H1 (cell line): ENCODE measurements around the gene MSMP. TPM values are rescaled to one million over a fixed set of nuclear protein-coding genes. Genes with fewer than 3 reads are reported as not detected.

Experiments
- CTCF ChIA-PET: fragments of 300-600 bp; sonication (Branson Sonifier 250); formaldehyde crosslinking; loops from one replicate; lab custom pipeline; 2021; ENCODE audit not compliant: partially characterized antibody; lab: Charles Lee
- POLR2A ChIA-PET: fragments of 300-600 bp; sonication (Branson Sonifier 250); formaldehyde crosslinking; loops from one replicate; lab custom pipeline; 2021; ENCODE audit warnings: inconsistent platforms; ENCODE audit not compliant: partially characterized antibody; lab: Charles Lee
- DNase-seq, 2 experiments: peaks; one replicate each; pipeline versions ENCODE4 v3.0.0 to v3.0.0-alpha.2; 2010 to 2022; ENCODE audit warnings: low spot score in 2 of 2, low read depth in 1 of 2, mixed read lengths in 1 of 2
- FAIRE-seq: peaks from 2 replicates; lab custom pipeline; 2011; peaks lifted over from hg19 to GRCh38; lab: Jason Lieb, UNC
- H2AFZ ChIP-seq: 2 replicates; pipeline ENCODE4 v1.8.1; 2012; ENCODE audit warnings: low read length, inconsistent platforms
- H2AK5ac ChIP-seq: 2 replicates; pipeline ENCODE4 v1.6.1; 2013; ENCODE audit warnings: low read depth, low read length
- H2BK120ac ChIP-seq: replicated peaks from 2 replicates; pipeline ENCODE3; 2013; ENCODE audit warnings: low read depth, low read length, inconsistent platforms
- H2BK12ac ChIP-seq: 2 replicates; pipeline ENCODE4 v1.6.1; 2013; ENCODE audit warnings: low read depth, low read length
- H2BK15ac ChIP-seq: 2 replicates; pipeline ENCODE4 v1.6.1; 2013; ENCODE audit warnings: low read length
- H2BK20ac ChIP-seq: 2 replicates; pipeline ENCODE4 v1.6.1; 2013; ENCODE audit warnings: low read length
- H2BK5ac ChIP-seq: 2 replicates; pipeline ENCODE4 v1.6.1; 2013; ENCODE audit warnings: low read depth, low read length
- H3K14ac ChIP-seq: 2 replicates; pipeline ENCODE4 v1.6.1; 2013; ENCODE audit warnings: inconsistent platforms; ENCODE audit not compliant: insufficient read length
- H3K18ac ChIP-seq: 2 replicates; pipeline ENCODE4 v1.6.1; 2013; ENCODE audit warnings: low read length; ENCODE audit errors: extremely low read depth
- H3K23ac ChIP-seq: 2 replicates; pipeline ENCODE4 v1.6.1; 2013; ENCODE audit warnings: inconsistent platforms; ENCODE audit not compliant: insufficient read length
- H3K23me2 ChIP-seq: 2 replicates; pipeline ENCODE4 v1.6.1; 2013; ENCODE audit warnings: low read depth, low read length
- H3K27ac ChIP-seq: 2 replicates; pipeline ENCODE4 v1.6.1; 2011; ENCODE audit warnings: low read depth, low read length, inconsistent platforms
- H3K27me3 ChIP-seq, 4 experiments: replicated peaks in 1 of 4; 1 replicate in 1 of 4; 2 replicates in 3 of 4; pipeline versions ENCODE4 v1.6.1 to v1.8.1; 2011 to 2013; ENCODE audit warnings: low read length in 3 of 4, mild to moderate bottlenecking in 3 of 4, inconsistent platforms in 2 of 4, mixed read lengths in 2 of 4, moderate library complexity in 1 of 4; ENCODE audit not compliant: control insufficient read depth in 3 of 4, insufficient read depth in 3 of 4; ENCODE audit errors: extremely low read depth in 1 of 4
- H3K36me3 ChIP-seq, 4 experiments: 2 replicates each; pipeline versions ENCODE4 v1.6.1 to v1.8.1; 2011 to 2013; ENCODE audit warnings: mild to moderate bottlenecking in 4 of 4, low read length in 3 of 4, moderate library complexity in 2 of 4, control low read depth in 1 of 4, inconsistent platforms in 1 of 4; ENCODE audit not compliant: insufficient read depth in 4 of 4, control insufficient read depth in 2 of 4
- H3K4ac ChIP-seq: replicated peaks from 2 replicates; pipeline ENCODE3; 2013; ENCODE audit warnings: low read length, low read depth, mixed read lengths, inconsistent platforms; ENCODE audit not compliant: insufficient read length
- H3K4me1 ChIP-seq, 4 experiments: replicated peaks in 1 of 4; 1 replicate in 1 of 4; 2 replicates in 3 of 4; pipeline versions ENCODE4 v1.6.1 to v1.8.1; 2011 to 2013; ENCODE audit warnings: low read length in 3 of 4, inconsistent platforms in 2 of 4, mixed read lengths in 1 of 4; ENCODE audit not compliant: insufficient read depth in 4 of 4, control insufficient read depth in 3 of 4
- H3K4me2 ChIP-seq, 2 experiments: 2 replicates each; pipeline versions ENCODE4 v1.6.1 to v1.8.1; 2011 to 2013; ENCODE audit warnings: low read depth in 2 of 2, low read length in 2 of 2, control low read depth in 1 of 2, inconsistent platforms in 1 of 2, mild to moderate bottlenecking in 1 of 2; ENCODE audit not compliant: insufficient read depth in 1 of 2
- H3K4me3 ChIP-seq, 4 experiments: fragments of 200-600, 300-600 bp in 1 of 4; sonication (generic), shearing (Covaris generic), sonication (Bioruptor Twin) in 1 of 4; 2 replicates each; pipeline versions ENCODE4 v1.5.1 to v1.8.1; 2011 to 2016; ENCODE audit warnings: low read length in 4 of 4, low read depth in 3 of 4, control low read depth in 2 of 4, inconsistent platforms in 2 of 4, mild to moderate bottlenecking in 2 of 4, mixed read lengths in 1 of 4, moderate library complexity in 1 of 4; ENCODE audit not compliant: insufficient read depth in 2 of 4; ENCODE audit errors: extremely low read depth in 1 of 4
- H3K56ac ChIP-seq: replicated peaks from 2 replicates; pipeline ENCODE3; 2013; ENCODE audit warnings: low read depth, mild to moderate bottlenecking, mixed read lengths, low read length, inconsistent platforms; ENCODE audit not compliant: insufficient read length
- H3K79me1 ChIP-seq: 2 replicates; pipeline ENCODE4 v1.6.1; 2013; ENCODE audit warnings: low read depth, low read length, control low read depth
- H3K79me2 ChIP-seq, 2 experiments: 2 replicates each; pipeline versions ENCODE4 v1.6.1 to v1.8.1; 2012 to 2013; ENCODE audit warnings: low read length in 2 of 2, mild to moderate bottlenecking in 2 of 2, inconsistent platforms in 1 of 2; ENCODE audit not compliant: insufficient read depth in 2 of 2, control insufficient read depth in 1 of 2
- H3K9ac ChIP-seq, 4 experiments: replicated peaks in 1 of 4; 1 replicate in 1 of 4; 2 replicates in 3 of 4; pipeline versions ENCODE4 v1.6.1 to v1.8.1; 2011 to 2013; ENCODE audit warnings: low read depth in 3 of 4, low read length in 3 of 4, control low read depth in 2 of 4, mild to moderate bottlenecking in 2 of 4, moderate library complexity in 2 of 4, inconsistent platforms in 1 of 4; ENCODE audit errors: extremely low read depth in 1 of 4
- H3K9me3 ChIP-seq, 2 experiments: 2 replicates each; pipeline versions ENCODE4 v1.6.1 to v1.8.1; 2012 to 2013; ENCODE audit warnings: mild to moderate bottlenecking in 2 of 2, moderate library complexity in 2 of 2, control low read depth in 1 of 2, inconsistent platforms in 1 of 2, low read depth in 1 of 2, low read length in 1 of 2, mixed read lengths in 1 of 2; ENCODE audit not compliant: insufficient read depth in 2 of 2
- H4K20me1 ChIP-seq, 2 experiments: replicated peaks in 1 of 2; 2 replicates each; pipeline versions ENCODE3 to v1.8.1; 2011 to 2013; ENCODE audit warnings: inconsistent platforms in 2 of 2, low read length in 2 of 2, mild to moderate bottlenecking in 1 of 2; ENCODE audit not compliant: insufficient read depth in 2 of 2, control insufficient read depth in 1 of 2
- H4K5ac ChIP-seq: 2 replicates; pipeline ENCODE4 v1.6.1; 2013; ENCODE audit warnings: low read length, low read depth, mixed read lengths, inconsistent platforms; ENCODE audit not compliant: insufficient read length
- H4K8ac ChIP-seq: 2 replicates; pipeline ENCODE4 v1.8.0; 2013; ENCODE audit warnings: mild to moderate bottlenecking, moderate library complexity, low read length, inconsistent platforms; ENCODE audit not compliant: insufficient read depth; ENCODE audit errors: extremely low read depth
- H4K91ac ChIP-seq: replicated peaks from 2 replicates; pipeline ENCODE3; 2013; ENCODE audit warnings: low read length, mixed read lengths, inconsistent platforms; ENCODE audit not compliant: insufficient read length
- CBX5 ChIP-seq: fragments of 300-800, 300-1000 bp; sonication (generic); IDR thresholded peaks from 2 replicates; pipeline ENCODE4 v1.7.1; 2016; ENCODE audit warnings: antibody characterized with exemption, low read length, low read depth
- EP300 ChIP-seq, 2 experiments: IDR thresholded peaks; 1 replicate in 1 of 2; 2 replicates in 1 of 2; pipeline ENCODE4 v1.6.1; 2011 to 2012; ENCODE audit warnings: low read depth in 2 of 2, low read length in 2 of 2, mild to moderate bottlenecking in 2 of 2, borderline replicate concordance in 1 of 2, inconsistent platforms in 1 of 2, moderate library complexity in 1 of 2
- HDAC2 ChIP-seq, 2 experiments: fragments of 300-600 bp in 1 of 2; sonication (generic) in 1 of 2; IDR thresholded peaks; 2 replicates each; pipeline ENCODE4 v1.6.1; 2011 to 2012; ENCODE audit warnings: low read depth in 2 of 2, low read length in 2 of 2, mild to moderate bottlenecking in 2 of 2, moderate library complexity in 2 of 2, borderline replicate concordance in 1 of 2, inconsistent platforms in 1 of 2
- JUND ChIP-seq: IDR thresholded peaks from 2 replicates; pipeline ENCODE4 v1.6.1; 2011; ENCODE audit warnings: mild to moderate bottlenecking, improper control_type of control experiment, low read length
- NANOG ChIP-seq: IDR thresholded peaks from 2 replicates; pipeline ENCODE4 v1.6.1; 2011; ENCODE audit warnings: low read length, low read depth, mild to moderate bottlenecking, inconsistent platforms; ENCODE audit not compliant: insufficient read depth, poor library complexity, severe bottlenecking
- RNF2 ChIP-seq: fragments of 200-900, 300-1000 bp; sonication (generic); IDR thresholded peaks from 2 replicates; pipeline ENCODE4 v1.7.1; 2016; ENCODE audit warnings: borderline replicate concordance, low read depth, mild to moderate bottlenecking, antibody characterized with exemption, low read length; ENCODE audit not compliant: poor library complexity, severe bottlenecking; ENCODE audit errors: missing control alignments
- WGBS, 2 experiments: shearing (Covaris generic) in 1 of 2; methylation state at CpG; one replicate each; pipeline versions ENCODE4 v1.1.6 to v1.1.7; 2013 to 2015; ENCODE audit warnings: low lambda C conversion rate in 2 of 2, mixed read lengths in 2 of 2, inconsistent platforms in 1 of 2, low coverage in 1 of 2, missing lambda C conversion rate in 1 of 2; ENCODE audit not compliant: insufficient replicate concordance in 2 of 2, insufficient coverage in 1 of 2, insufficient read length in 1 of 2; ENCODE audit errors: extremely low coverage in 1 of 2, missing lambda C conversion rate in 1 of 2; 5-methylcytosine and 5-hydroxymethylcytosine counted together
- polyA plus RNA-seq, 7 experiments: library from polyadenylated mRNA; depleted of rRNA in 3 of 7; stranded (reverse) in 5 of 7; unstranded in 2 of 7; fragments of >200 nt in 5 of 7; fragments of 200-250 nt in 2 of 7; gene quantifications; 1 replicate in 5 of 7; 2 replicates in 1 of 7; 4 replicates in 1 of 7; pipeline versions ENCODE4 v1.2.1 to v1.2.3, GENCODE V29; 2011 to 2013; ENCODE audit warnings: missing spikeins in 2 of 7, mixed read lengths in 2 of 7
- total RNA-seq: library from RNA; stranded (reverse); fragmentation: NEBNext Ultra II Directional; extraction: Animal tissue kit (Norgen Biotek cat#: 25700); gene quantifications from 2 replicates; pipeline ENCODE4 v1.2.1, GENCODE V29; 2021

Gene MSMP
- total and polyA plus RNA-seq, 2 of the 8 experiments (the other 6 are each of a cell fraction or from before 2014, with no cell fraction given), result 0.53 TPM; not detected in 1

DNA sequence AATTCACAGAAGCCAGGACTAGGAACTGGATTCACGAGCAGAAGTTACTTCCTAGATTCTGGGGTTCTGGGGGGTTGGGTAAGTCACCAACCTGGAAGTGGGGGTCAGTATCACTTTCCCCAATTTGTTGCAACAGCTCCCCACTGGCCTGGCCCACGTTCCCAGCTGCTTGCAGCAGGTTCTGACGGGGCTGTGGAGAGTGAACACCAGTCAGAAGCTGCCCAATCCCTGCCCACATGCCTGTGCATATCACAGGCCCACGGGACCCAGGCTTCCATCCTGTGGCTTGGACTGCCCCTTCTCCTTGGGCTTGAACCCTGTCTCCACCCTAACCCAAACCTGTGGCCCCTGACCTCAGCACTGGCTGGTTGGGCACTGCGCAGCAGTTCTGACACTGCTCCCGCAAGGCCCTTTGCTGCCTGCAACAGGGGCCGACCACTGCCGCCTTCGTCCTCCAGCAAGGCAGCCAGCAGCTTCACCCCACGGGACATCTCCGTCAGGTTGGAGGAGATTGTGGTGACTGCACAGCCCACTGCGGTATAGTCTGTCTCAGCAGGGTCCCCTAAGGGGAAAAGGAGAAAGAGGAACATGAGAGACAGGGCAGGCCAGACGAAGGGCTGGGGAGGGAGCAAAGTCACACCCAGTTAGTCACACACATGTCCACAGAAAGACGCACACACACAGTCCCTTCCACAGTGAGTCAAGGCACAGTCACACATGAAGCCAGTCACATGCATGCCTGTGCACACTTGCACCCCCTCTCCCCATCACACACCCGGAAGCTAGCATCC is 35.2 kb downstream of the MSMP start:
- TF ChIP-seq JUND (no peak), RNF2 (no peak), EP300 (IDR thresholded peaks at IDR 0.05; ENCODE audit: borderline replicate concordance in 1 of 2, low read depth in 2 of 2, low read length in 2 of 2) (no peak), CBX5 (no peak), HDAC2 (IDR thresholded peaks at IDR 0.05; ENCODE audit: borderline replicate concordance in 1 of 2, low read depth in 2 of 2, low read length in 2 of 2) (no peak), NANOG (no peak)
- Histone ChIP-seq H2BK12ac (no peak overlapping the region), H3K23ac (no peak overlapping the region), H2BK20ac (no peak overlapping the region), H3K18ac (no peak overlapping the region), H2BK120ac (no peak overlapping the region), H3K9me3 (no peaks in the 10 kb centered on the region), H3K36me3 (peaks cover 31 to 85% (median 63%) of the 10 kb centered on the region in 4 experiments), H3K4me3 (no peak overlapping the region), H3K56ac (no peak overlapping the region), H4K20me1 (peaks cover 0 to 2% of the 10 kb centered on the region in 2 experiments), H2BK15ac (no peak overlapping the region), H3K23me2 (no peaks in the 10 kb centered on the region), H3K79me1 (peaks cover 3% of the 10 kb centered on the region; the same call in 1 of the 2 replicates), H3K27me3 (no peaks in the 10 kb centered on the region), H4K8ac (no peak overlapping the region; the same call in 1 of the 2 replicates), H3K4me1 (no peaks in the 10 kb centered on the region), H3K4me2 (no peak overlapping the region), H3K9ac (no peak overlapping the region), H2AFZ (no peak overlapping the region), H3K14ac (no peak overlapping the region), H3K27ac (no peak overlapping the region), H3K4ac (no peak overlapping the region), H2BK5ac (no peak overlapping the region), H4K5ac (no peak overlapping the region), H3K79me2 (no peaks in the 10 kb centered on the region), H4K91ac (no peak overlapping the region), H2AK5ac (no peak overlapping the region)
- WGBS, 2 experiments, result 91% methylated on average over 15 of the region's 15 CpGs; no CpG with 5 or more reads in 1 of the 2 experiments
- CTCF ChIA-PET, result interaction anchor here (1.0 to 13.8 kb wide), 5 partner anchors 12 to 72 kb away, joined by 3 to 198 read pairs (median 35); partner anchors contain the start of genes ARHGEF39, CCDC107, CREB3 and RMRP
- DNase-seq (no peak), FAIRE-seq (no peak)
- POLR2A ChIA-PET, result interaction anchor here (1.1 to 10.5 kb wide), 6 partner anchors 8 to 29 kb away, joined by 3 to 51 read pairs (median 7); partner anchors contain the start of genes CREB3 and TLN1
